WI38 (cell line): ENCODE results near the gene CDPF1.

Experiments
- H3K4me3 ChIP-seq: 2 replicates; pipeline ENCODE4 v1.5.1; 2011; ENCODE audit warnings: low read depth, mild to moderate bottlenecking, control low read depth, low read length
- CTCF ChIP-seq: IDR thresholded peaks from 2 replicates; pipeline ENCODE4 v1.5.1; 2012; ENCODE audit warnings: low read depth, mild to moderate bottlenecking, control low read depth, low read length

Gene CDPF1

DNA sequence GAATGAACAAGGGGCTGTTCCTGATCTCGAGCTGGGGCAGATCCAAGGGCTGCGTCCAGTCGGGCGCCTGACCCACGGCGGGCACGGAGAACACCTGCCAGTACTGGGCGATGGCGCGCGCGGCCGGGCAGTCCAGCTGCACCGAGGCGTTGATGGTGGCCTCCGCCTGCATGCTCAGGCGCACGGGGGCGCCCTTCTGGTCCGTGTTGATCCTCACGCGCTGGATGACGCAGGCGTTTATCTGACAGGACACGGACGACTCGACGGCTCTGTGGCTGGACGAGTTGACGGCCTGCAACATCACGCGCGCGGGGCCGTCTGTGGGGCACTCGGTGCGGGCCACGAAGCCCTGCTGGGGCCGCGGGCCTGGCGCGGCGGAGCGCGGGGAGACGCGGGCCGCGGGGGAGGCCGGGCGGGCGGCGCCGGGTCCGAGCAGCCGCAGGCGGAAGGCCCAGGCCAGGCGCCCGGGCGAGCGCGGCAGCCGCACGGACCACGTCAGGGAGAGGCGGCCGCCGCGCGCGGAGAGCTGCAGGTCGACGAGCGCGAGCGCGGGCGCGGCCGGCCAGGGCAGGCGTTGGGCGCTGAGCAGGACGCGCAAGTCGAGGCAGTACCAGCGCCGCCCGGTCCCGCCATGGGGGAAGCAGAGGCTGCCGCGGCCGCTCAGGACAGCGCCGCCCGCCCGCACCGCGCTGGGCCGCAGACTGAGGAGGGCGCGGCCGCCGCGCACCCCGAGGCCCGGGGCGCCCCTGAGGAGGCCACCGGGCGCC, 12.5 kb upstream of the CDPF1 start:
- no peak for TF ChIP-seq CTCF
- H3K4me3 ChIP-seq: no peak overlapping the region

DNA sequence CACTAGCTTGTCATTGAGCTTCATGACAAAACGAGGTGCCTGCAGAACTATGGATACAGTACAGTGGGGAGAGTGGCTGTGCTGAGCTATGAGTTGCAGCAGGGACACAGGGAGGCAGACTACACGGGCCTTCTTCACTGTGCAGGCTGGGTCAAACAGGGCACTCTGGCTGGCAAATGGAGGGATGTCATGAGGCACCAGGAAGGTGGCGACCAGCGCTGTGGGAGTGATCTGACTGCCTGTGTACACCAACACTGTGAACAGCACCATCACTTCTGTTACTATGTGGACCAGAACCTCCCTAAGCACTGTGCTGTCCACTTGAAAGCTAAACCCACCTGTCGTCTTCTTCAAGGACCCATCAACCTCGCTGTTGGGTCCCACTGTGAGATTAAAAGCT, 9.9 kb upstream of the CDPF1 start:
- no peak overlapping the region for H3K4me3 ChIP-seq
- TF ChIP-seq CTCF: no peak

DNA sequence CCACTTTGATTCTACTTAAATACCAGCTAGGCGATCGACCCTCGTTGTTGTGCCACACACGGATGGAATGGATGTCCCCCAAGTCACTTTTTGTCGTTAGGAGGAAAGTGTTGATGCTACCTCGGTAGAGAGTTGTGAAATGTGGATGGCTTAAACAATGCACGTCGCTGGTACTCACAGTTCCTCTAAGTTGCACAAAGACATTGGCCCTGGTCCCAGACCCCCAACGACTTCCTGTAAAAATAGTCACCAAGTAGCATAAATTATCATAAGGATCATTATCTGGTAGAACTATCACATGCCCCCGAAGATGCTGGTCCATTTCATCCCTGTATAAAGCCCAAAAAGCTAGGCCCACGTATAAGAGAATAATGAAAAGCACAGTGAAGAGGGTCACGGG, 9.3 kb upstream of the CDPF1 start:
- H3K4me3 ChIP-seq: no peak overlapping the region
- TF ChIP-seq CTCF: no peak

DNA sequence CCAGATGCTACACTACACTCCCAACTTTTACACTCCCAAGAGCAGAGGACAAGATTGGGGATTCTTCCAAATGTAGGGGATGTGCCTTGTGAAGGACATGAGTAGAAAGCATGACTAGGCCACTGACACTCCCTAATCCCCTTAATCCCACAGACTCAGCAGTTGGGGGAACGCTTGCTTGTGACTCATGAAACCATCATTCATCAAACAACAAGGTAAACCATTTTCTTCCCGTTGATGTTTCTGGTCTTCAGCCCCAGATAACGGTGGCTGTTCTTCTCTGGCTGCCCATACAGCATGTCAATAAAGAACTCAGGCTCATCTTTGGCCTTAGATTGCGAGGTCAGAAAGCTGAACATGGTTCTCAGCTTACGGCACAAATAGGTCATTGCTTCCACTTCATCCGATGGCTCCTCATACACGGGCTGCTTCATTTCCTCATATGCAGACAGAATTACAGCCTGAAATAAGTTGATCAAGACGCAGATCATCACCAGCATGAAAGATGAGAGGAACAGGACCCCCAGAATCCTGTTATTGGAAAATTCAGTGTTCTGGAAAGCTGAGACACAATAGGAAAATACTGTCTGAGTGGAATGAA, 6.4 kb upstream of the CDPF1 start:
- no peak for TF ChIP-seq CTCF
- no peak overlapping the region for H3K4me3 ChIP-seq

DNA sequence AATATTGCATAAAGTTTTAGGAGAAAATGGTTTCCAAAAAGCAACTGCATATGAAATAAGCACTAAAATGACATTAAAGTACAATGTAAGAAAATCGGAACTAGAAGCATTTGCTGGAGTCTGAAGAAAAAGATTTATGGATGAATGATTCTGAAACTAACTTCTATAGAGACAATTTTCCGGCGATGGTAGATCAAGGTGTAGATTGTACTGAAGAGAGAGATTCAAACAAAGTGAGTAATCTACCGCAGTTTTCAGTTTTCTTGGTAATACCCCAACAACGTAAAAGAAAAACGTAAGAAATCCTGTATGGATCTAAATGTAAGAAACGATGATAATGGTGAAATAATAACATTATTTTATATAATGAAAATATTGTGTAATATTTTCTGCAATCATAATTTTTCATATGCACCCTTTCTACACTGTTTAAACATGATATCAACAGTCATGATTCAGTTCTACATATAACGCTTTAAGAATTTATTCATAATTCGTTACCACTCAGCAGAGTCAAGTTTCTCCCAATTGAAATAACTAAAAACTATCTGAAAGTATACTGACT, 1.8 kb upstream of the CDPF1 start:
- no peak for TF ChIP-seq CTCF
- H3K4me3 ChIP-seq: no peak overlapping the region

DNA sequence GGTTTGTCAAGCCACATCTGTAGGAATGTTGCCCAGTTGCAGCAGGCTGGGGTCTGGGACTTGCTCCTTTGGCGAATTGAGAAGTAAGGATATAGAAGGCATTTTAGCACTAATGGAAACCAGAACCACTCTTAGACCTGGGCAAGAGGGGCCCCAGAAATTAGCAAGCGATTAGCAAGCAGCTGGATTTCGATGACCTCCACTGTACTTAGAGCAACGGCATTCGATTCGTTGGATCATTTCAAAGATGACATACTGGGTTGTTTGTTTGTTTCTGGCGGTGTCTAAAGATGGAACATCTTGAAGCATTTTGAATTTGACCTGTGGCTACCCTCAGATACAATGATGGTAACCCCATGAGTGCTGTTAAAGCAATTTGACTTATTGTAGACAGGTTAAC, 1.2 kb upstream of the CDPF1 start:
- TF ChIP-seq CTCF: no peak
- H3K4me3 ChIP-seq: peak overlapping the region; percentile 84

- peak overlapping the region; percentile 84 for H3K4me3 ChIP-seq
- no peak for TF ChIP-seq CTCF
Measured at GRCh38 chr22:46250783-46251125, 661 bp upstream of the CDPF1 start.
